GM13976 (cell line): ENCODE data around the gene ARMCX4.
"Not testable (repeated sequence)": the region's sequence is repeated elsewhere in the genome, so short reads cannot be mapped to it uniquely, and the experiment has no call there.

Experiments used
- DNase-seq: peaks from one replicate; pipeline ENCODE4 v3.0.0; 2012; ENCODE audit warnings: low spot score
- in situ Hi-C: fragments of 300-500 bp; cut with MboI; formaldehyde crosslinking; loops from one replicate; pipeline ENCODE4 v1.12.0; 2022; ENCODE audit warnings: low sequenced_read_pairs, mixed read lengths, inconsistent platforms; ENCODE audit not compliant: unreplicated experiment
- TF ChIP-seq, protein P1 (sequence below): IDR thresholded peaks from 2 replicates; pipeline ENCODE4 v1.5.1; 2012; ENCODE audit warnings: borderline replicate concordance, mild to moderate bottlenecking; ENCODE audit not compliant: insufficient read depth; ENCODE audit errors: extremely low read depth, missing control alignments, control extremely low read depth

ARMCX4 gene

DNA sequence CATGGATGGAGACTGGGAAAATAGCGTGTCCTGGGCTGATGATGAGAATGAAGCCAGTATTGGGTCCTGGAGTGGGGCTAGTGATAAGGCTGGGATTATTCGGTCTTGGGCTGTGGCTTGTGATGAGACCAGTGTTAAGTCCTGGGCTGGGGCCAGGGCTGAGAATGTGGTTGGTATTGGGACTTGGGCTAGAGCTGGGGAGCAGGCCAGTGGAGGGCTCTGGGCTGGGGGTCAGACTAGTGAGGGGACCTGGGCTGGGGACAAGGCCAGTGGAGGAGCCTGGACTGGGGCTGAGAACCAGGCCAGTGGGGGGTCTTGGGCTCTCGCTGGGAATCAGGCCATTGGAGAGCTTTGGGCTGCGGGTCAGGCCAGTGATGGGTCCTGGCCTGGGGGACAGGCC is 6.7 kb downstream of the ARMCX4 start:
- TF ChIP-seq, protein P1, sequence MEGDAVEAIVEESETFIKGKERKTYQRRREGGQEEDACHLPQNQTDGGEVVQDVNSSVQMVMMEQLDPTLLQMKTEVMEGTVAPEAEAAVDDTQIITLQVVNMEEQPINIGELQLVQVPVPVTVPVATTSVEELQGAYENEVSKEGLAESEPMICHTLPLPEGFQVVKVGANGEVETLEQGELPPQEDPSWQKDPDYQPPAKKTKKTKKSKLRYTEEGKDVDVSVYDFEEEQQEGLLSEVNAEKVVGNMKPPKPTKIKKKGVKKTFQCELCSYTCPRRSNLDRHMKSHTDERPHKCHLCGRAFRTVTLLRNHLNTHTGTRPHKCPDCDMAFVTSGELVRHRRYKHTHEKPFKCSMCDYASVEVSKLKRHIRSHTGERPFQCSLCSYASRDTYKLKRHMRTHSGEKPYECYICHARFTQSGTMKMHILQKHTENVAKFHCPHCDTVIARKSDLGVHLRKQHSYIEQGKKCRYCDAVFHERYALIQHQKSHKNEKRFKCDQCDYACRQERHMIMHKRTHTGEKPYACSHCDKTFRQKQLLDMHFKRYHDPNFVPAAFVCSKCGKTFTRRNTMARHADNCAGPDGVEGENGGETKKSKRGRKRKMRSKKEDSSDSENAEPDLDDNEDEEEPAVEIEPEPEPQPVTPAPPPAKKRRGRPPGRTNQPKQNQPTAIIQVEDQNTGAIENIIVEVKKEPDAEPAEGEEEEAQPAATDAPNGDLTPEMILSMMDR, result no peak
- in situ Hi-C loops, result no loop called here
- DNase-seq, result no peak

DNA sequence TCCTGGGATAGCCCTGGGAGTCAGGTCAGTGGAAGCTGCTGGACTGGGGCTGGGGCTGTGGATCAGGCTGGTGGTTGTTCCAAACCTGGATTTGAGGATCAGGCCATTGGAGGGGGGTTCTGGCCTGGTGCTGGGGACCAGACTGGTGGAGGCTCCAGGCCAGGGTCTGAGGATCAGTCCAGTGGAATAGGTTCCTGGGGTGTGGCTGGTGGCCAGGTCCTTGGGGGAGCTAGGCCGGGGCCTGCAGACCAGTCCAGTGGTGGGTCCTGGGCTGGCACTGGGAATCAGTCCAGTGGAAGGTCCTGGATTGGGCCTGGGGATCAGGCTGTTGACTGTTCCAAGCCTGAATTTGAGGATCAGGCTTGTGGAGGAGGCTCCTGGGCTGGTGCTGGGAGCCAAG is 8.0 kb downstream of the ARMCX4 start:
- TF ChIP-seq, protein P1, result no peak
- in situ Hi-C loops, result no loop called here
- DNase-seq, result no peak

DNA sequence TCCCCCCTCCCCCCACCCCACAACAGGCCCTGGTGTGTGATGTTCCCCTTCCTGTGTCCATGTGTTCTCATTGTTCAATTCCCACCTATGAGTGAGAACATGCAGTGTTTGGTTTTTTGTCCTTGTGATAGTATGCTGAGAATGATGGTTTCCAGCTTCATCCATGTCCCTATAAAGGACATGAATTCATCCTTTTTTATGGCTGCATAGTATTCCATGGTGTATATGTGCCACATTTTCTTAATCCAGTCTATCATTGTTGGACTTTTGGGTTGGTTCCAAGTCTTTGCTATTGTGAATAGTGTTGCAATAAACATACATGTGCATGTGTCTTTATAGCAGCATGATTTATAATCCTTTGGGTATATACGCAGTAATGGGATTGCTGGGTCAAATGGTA is 17.7 kb downstream of the ARMCX4 start:
- DNase-seq, in situ Hi-C loops: not testable (repeated sequence)

DNA sequence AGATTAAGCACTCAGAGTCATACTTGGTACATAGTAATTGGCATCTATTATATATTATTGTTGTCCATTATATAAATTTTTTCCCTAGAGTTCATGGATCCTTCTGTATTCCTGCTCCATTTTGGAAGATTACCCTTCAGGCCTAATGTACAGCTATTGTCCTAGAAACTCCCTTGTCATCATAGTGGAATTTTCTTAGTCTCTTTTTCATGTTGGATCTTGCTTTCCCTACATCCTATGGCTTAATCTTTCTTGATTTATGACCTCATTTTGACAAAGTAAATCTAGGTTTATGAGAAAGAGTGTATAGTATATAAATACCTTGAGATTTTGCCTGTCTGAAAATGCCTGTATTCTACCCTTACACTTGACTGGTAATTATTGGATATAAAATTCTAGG is 22.1 kb downstream of the ARMCX4 start:
- no peak for DNase-seq
- in situ Hi-C loops, result no loop called here
- TF ChIP-seq, protein P1, result no peak

DNA sequence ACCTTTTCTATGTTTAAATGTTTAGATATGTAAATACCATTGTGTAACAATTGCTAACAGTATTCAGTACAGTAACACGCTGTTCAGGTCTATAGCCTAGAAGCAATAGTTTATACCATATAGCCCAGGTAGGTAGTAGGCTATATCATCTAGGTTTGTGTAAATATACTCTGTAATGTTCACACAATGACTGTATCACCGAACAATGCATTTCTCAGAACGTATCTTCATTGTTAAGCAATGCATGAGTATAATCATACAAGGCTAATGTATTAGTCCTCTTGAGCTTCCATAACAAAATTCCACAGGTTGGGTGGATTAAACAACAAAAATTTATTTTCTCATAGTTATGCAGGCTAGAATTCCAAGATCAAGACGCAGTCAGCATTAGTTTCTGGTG is 22.7 kb downstream of the ARMCX4 start:
- TF ChIP-seq, protein P1, result no peak
- in situ Hi-C loops, result no loop called here
- no peak for DNase-seq

DNA sequence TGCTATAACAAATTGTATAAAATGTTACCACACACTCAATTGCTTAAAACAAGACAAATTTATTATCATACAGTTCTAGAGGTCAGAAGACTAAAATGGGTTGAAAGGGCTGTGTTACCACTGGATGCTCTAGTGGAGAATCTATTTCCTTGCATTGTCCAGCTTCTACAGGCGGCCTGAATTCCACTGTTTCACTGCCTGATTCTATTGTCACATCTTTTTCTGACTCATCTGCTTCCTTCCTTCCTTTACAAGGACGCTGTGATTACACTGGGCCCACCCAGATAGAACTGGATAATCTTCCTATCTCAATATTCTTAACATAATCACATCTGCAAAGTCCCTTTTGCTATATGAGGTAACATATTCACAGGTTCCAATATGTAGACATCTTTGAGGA is 45.7 kb downstream of the ARMCX4 start:
- TF ChIP-seq, protein P1, result no peak
- DNase-seq, result no peak
- in situ Hi-C loops, result no loop called here
